H1 (cell line): ENCODE data around the gene ZNF277. TPM values are rescaled to one million over a fixed set of nuclear protein-coding genes. Genes with fewer than 3 reads are reported as not detected.

Experiments used
- JUN ChIP-seq: IDR thresholded peaks from 2 replicates; pipeline ENCODE4 v1.6.1; 2011; ENCODE audit warnings: low read depth, mild to moderate bottlenecking, improper control_type of control experiment, low read length
- KDM4A ChIP-seq: IDR thresholded peaks from one replicate; pipeline ENCODE4 v1.7.1; 2012; ENCODE audit warnings: low read depth, mild to moderate bottlenecking, moderate library complexity, low read length, inconsistent platforms; ENCODE audit not compliant: severe bottlenecking
- NRF1 ChIP-seq: IDR thresholded peaks from 2 replicates; pipeline ENCODE4 v1.6.1; 2011; ENCODE audit warnings: mild to moderate bottlenecking, low read depth, low read length, improper control_type of control experiment
- POLR2AphosphoS5 ChIP-seq: IDR thresholded peaks from 2 replicates; pipeline ENCODE4 v1.6.1; 2011; ENCODE audit warnings: low read depth, low read length
- SRF ChIP-seq: IDR thresholded peaks from 2 replicates; pipeline ENCODE4 v1.6.1; 2011; ENCODE audit warnings: mild to moderate bottlenecking, low read depth, low read length, moderate library complexity
- polyA plus RNA-seq, 7 experiments: library from polyadenylated mRNA; depleted of rRNA in 3 of 7; stranded (reverse) in 5 of 7; unstranded in 2 of 7; fragments of >200 nt in 5 of 7; fragments of 200-250 nt in 2 of 7; gene quantifications; 1 replicate in 5 of 7; 2 replicates in 1 of 7; 4 replicates in 1 of 7; pipeline versions ENCODE4 v1.2.1 to v1.2.3, GENCODE V29; 2011 to 2013; ENCODE audit warnings: missing spikeins in 2 of 7, mixed read lengths in 2 of 7
- total RNA-seq: library from RNA; stranded (reverse); fragmentation: NEBNext Ultra II Directional; extraction: Animal tissue kit (Norgen Biotek cat#: 25700); gene quantifications from 2 replicates; pipeline ENCODE4 v1.2.1, GENCODE V29; 2021
- TF ChIP-seq, protein P1 (sequence below): fragments of 300-600 bp; sonication (generic); IDR thresholded peaks from 2 replicates; pipeline ENCODE4 v1.7.1; 2012; ENCODE audit warnings: low read length, moderate library complexity, mild to moderate bottlenecking, inconsistent platforms; ENCODE audit not compliant: insufficient replicate concordance

Gene ZNF277
- total and polyA plus RNA-seq, 2 of the 8 experiments (the other 6 are each of a cell fraction or from before 2014, with no cell fraction given) = 5.1 to 21.7 TPM

DNA sequence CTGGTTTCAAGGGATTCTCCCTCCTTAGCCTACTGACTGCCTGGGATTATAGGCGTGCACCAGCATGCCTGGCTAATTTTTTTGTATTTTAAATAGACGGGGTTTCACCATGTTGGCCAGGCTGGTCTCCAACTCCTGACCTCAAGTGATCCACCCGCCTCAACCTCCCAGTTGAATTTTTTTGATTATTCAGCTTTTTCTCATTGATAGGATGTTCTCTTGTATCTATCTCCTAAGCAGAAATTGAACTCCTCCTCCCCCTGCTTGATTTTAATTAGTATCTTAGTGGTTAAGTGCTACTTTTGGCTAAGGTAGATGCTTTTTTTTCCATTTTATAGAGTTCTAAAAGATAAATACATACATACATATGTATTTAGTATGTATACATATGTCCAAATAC, 101.0 kb downstream of the ZNF277 start (continued):
- TF ChIP-seq, protein P1, sequence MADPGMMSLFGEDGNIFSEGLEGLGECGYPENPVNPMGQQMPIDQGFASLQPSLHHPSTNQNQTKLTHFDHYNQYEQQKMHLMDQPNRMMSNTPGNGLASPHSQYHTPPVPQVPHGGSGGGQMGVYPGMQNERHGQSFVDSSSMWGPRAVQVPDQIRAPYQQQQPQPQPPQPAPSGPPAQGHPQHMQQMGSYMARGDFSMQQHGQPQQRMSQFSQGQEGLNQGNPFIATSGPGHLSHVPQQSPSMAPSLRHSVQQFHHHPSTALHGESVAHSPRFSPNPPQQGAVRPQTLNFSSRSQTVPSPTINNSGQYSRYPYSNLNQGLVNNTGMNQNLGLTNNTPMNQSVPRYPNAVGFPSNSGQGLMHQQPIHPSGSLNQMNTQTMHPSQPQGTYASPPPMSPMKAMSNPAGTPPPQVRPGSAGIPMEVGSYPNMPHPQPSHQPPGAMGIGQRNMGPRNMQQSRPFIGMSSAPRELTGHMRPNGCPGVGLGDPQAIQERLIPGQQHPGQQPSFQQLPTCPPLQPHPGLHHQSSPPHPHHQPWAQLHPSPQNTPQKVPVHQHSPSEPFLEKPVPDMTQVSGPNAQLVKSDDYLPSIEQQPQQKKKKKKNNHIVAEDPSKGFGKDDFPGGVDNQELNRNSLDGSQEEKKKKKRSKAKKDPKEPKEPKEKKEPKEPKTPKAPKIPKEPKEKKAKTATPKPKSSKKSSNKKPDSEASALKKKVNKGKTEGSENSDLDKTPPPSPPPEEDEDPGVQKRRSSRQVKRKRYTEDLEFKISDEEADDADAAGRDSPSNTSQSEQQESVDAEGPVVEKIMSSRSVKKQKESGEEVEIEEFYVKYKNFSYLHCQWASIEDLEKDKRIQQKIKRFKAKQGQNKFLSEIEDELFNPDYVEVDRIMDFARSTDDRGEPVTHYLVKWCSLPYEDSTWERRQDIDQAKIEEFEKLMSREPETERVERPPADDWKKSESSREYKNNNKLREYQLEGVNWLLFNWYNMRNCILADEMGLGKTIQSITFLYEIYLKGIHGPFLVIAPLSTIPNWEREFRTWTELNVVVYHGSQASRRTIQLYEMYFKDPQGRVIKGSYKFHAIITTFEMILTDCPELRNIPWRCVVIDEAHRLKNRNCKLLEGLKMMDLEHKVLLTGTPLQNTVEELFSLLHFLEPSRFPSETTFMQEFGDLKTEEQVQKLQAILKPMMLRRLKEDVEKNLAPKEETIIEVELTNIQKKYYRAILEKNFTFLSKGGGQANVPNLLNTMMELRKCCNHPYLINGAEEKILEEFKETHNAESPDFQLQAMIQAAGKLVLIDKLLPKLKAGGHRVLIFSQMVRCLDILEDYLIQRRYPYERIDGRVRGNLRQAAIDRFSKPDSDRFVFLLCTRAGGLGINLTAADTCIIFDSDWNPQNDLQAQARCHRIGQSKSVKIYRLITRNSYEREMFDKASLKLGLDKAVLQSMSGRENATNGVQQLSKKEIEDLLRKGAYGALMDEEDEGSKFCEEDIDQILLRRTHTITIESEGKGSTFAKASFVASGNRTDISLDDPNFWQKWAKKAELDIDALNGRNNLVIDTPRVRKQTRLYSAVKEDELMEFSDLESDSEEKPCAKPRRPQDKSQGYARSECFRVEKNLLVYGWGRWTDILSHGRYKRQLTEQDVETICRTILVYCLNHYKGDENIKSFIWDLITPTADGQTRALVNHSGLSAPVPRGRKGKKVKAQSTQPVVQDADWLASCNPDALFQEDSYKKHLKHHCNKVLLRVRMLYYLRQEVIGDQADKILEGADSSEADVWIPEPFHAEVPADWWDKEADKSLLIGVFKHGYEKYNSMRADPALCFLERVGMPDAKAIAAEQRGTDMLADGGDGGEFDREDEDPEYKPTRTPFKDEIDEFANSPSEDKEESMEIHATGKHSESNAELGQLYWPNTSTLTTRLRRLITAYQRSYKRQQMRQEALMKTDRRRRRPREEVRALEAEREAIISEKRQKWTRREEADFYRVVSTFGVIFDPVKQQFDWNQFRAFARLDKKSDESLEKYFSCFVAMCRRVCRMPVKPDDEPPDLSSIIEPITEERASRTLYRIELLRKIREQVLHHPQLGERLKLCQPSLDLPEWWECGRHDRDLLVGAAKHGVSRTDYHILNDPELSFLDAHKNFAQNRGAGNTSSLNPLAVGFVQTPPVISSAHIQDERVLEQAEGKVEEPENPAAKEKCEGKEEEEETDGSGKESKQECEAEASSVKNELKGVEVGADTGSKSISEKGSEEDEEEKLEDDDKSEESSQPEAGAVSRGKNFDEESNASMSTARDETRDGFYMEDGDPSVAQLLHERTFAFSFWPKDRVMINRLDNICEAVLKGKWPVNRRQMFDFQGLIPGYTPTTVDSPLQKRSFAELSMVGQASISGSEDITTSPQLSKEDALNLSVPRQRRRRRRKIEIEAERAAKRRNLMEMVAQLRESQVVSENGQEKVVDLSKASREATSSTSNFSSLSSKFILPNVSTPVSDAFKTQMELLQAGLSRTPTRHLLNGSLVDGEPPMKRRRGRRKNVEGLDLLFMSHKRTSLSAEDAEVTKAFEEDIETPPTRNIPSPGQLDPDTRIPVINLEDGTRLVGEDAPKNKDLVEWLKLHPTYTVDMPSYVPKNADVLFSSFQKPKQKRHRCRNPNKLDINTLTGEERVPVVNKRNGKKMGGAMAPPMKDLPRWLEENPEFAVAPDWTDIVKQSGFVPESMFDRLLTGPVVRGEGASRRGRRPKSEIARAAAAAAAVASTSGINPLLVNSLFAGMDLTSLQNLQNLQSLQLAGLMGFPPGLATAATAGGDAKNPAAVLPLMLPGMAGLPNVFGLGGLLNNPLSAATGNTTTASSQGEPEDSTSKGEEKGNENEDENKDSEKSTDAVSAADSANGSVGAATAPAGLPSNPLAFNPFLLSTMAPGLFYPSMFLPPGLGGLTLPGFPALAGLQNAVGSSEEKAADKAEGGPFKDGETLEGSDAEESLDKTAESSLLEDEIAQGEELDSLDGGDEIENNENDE = no peak
- TF ChIP-seq POLR2AphosphoS5 = no peak
- TF ChIP-seq SRF = no peak
- TF ChIP-seq JUN = no peak
- no peak for TF ChIP-seq NRF1
- no peak for TF ChIP-seq KDM4A
